ENCODE measurements around the gene SPOP.

DNA sequence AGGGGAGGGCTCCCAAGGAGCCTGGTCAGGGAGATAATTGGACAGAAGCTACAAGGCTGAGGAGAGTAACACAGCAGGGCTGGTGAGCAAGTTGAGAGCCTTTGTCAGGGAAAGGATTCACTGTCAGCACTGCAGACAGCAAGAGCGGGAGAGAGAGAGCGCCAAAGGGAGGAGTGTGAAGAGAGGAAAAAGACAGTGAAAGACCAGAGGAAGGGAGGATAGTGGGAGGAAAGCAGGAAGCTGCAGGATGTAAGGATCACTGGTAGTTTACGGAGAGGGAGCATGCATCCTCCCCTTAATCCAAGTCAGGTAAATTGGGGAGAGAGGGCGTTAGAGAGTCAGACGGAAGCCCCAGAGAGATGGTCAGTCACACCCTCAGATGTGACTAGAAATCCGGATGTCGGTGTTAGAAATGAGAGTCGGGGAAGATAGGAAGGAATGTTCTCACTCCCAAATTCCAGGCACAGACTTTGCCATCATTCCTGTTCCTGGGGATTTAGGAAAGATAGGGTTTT lies 13.8 kb upstream of the SPOP start:
- TF ChIP-seq, protein P1, sequence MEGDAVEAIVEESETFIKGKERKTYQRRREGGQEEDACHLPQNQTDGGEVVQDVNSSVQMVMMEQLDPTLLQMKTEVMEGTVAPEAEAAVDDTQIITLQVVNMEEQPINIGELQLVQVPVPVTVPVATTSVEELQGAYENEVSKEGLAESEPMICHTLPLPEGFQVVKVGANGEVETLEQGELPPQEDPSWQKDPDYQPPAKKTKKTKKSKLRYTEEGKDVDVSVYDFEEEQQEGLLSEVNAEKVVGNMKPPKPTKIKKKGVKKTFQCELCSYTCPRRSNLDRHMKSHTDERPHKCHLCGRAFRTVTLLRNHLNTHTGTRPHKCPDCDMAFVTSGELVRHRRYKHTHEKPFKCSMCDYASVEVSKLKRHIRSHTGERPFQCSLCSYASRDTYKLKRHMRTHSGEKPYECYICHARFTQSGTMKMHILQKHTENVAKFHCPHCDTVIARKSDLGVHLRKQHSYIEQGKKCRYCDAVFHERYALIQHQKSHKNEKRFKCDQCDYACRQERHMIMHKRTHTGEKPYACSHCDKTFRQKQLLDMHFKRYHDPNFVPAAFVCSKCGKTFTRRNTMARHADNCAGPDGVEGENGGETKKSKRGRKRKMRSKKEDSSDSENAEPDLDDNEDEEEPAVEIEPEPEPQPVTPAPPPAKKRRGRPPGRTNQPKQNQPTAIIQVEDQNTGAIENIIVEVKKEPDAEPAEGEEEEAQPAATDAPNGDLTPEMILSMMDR (IDR thresholded peaks at IDR 0.05; ENCODE audit: borderline replicate concordance, extremely low read depth, low read length, poor library complexity, severe bottlenecking): no peak
- no peak for TF ChIP-seq EZH2 (IDR thresholded peaks at IDR 0.05; ENCODE audit: borderline replicate concordance, low read depth, low read length, severe bottlenecking)
